ENCODE results near the gene TRIM45. TPM values are rescaled to one million over a fixed set of nuclear protein-coding genes. Genes with fewer than 3 reads are reported as not detected.
"Not testable (repeated sequence)": the region's sequence is repeated elsewhere in the genome, so short reads cannot be mapped to it uniquely, and the experiment has no call there.

TRIM45 gene
- total and polyA plus RNA-seq, 2 of the 13 experiments (the other 11 are each of a cell fraction or from before 2014, with no cell fraction given): 1.9 to 2.3 TPM

DNA sequence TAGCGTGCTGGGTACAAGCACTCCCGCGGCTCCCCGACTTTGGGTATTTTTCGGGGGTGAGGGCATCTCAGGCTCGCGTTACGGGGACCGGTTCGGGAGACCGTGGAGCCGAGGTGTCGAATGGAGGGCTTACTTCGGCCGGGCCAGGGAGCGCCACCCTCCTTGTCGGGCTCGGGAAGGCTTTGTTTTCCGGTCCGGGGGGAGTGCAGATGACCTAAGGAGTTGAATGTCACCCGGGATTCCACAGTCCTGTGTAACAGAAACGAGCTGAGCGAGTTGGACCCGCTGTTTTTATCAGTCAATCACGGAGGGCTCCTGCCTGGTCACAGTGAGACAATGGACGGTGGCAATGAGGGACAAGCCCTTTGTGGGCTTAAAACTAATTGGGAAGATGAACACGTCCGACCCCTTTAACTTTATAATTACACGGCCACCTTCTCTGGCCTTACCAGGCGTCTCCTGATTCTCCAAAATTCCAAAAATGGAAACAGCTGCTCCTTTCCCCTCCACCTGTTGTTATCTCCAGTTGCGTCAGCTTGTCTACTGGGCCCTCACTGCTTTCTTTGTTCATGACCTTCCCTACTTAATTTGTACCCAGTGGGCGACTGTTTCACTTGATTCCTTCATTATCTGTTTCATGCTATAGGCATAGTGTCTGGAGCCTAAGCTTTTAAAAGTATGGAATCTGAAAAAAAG, 929 bp upstream of the TRIM45 start (continued):
- TF ChIP-seq, protein P1, sequence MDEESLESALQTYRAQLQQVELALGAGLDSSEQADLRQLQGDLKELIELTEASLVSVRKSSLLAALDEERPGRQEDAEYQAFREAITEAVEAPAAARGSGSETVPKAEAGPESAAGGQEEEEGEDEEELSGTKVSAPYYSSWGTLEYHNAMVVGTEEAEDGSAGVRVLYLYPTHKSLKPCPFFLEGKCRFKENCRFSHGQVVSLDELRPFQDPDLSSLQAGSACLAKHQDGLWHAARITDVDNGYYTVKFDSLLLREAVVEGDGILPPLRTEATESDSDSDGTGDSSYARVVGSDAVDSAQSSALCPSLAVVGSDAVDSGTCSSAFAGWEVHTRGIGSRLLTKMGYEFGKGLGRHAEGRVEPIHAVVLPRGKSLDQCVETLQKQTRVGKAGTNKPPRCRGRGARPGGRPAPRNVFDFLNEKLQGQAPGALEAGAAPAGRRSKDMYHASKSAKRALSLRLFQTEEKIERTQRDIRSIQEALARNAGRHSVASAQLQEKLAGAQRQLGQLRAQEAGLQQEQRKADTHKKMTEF (CRISPR knock-in tag; IDR thresholded peaks at IDR 0.05): no peak
- TF ChIP-seq ZNF589 (CRISPR knock-in tag; conservative IDR thresholded peaks at IDR 0.05): no peak
- TF ChIP-seq KDM5B (CRISPR knock-in tag; IDR thresholded peaks at IDR 0.05; ENCODE audit: borderline replicate concordance): 0 out of 2 replicates have a peak, but pooled peaks have one; percentile 4
- TF ChIP-seq YY1 (IDR thresholded peaks at IDR 0.05; ENCODE audit: insufficient read depth, insufficient replicate concordance, low read depth, low read length): no peak
- TF ChIP-seq RFXANK (CRISPR knock-in tag; IDR thresholded peaks at IDR 0.05): no peak
- TF ChIP-seq ZNF772 (CRISPR knock-in tag; IDR thresholded peaks at IDR 0.05): 0 out of 2 replicates have a peak, but pooled peaks have one; percentile 4
- no peak for TF ChIP-seq TCF7 (IDR thresholded peaks at IDR 0.05; ENCODE audit: low read depth)

DNA sequence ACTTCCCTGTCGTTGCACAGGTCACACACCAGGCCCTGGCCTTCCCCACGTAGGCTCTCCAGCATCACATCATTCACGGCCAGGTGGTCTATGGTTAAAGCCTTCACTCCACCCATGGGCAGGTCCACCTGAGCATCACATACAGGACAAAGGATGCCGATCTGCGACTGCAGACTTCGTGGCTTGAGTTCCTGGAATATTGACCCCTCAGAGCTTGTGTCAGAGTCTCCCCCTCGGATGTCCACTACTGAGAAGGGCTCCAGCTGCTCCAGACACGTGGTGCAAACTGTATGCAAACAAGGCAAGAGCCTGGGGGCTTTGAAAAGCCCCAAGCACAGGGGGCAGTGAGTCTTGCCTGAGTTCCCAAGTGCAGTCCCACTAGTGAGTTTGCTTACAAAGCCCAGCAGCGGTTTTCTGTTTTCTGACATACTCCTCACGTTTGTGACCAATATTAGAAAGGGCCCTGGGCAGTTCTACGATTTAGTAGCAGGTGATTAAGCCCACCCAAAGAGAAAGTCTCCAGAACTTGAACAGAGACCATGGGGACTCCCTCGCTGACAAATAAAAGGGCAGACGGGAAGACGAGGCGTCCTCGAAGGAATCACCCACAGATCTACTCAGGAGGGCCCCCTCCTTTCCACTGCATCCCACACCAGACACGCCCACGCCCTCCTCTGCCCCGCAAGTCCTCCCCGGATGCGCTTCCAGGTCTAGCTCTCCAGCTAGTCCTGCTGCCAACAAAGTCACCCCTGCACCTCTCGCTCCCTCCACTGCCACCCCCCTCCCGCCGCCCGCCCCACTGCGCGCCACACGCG, 568 bp downstream of the TRIM45 start:
- peak overlapping the region; percentile 47 to 77 (median 71) for H3K4me3 ChIP-seq (replicated peaks in 1 of 3; ENCODE audit: insufficient read depth in 1 of 3, low read depth in 2 of 3, low read length in 3 of 3)
- H3K79me2 ChIP-seq (ENCODE audit: insufficient read depth, low read length): no peaks in the 10 kb centered on the region
- TF ChIP-seq NONO (IDR thresholded peaks at IDR 0.05) (no peak), NONO (CRISPR knock-in tag; conservative IDR thresholded peaks at IDR 0.05) (0 out of 2 replicates have a peak, but pooled peaks have one; percentile 20), ZNF263 (CRISPR knock-in tag; IDR thresholded peaks at IDR 0.05) (peak; percentile 58), ZNF253 (CRISPR knock-in tag; IDR thresholded peaks at IDR 0.05; ENCODE audit: borderline replicate concordance) (no peak), MXI1 (IDR thresholded peaks at IDR 0.05; ENCODE audit: borderline replicate concordance, low read depth, low read length) (0 out of 3 replicates have a peak, but pooled peaks have one; percentile 25), MYNN (CRISPR knock-in tag; IDR thresholded peaks at IDR 0.05; ENCODE audit: low read depth) (no peak)
- H3K9ac ChIP-seq (ENCODE audit: insufficient read depth, low read depth, low read length): peak overlapping the region; percentile 58
- no peaks in the 10 kb centered on the region for H3K9me3 ChIP-seq (ENCODE audit: low read length)
- 6% methylated on average over 21 of the region's 29 CpGs for WGBS (ENCODE audit: low lambda C conversion rate)
- ATAC-seq (peak; percentile 49), FAIRE-seq (no peak), DNase-seq (ENCODE audit: low spot score) (peak; percentile 4)
- CTCF ChIA-PET (ENCODE audit: low intra/inter-chr PET ratio, low total read pairs): no interaction called here
- no peaks in the 10 kb centered on the region for H3K36me3 ChIP-seq (replicated peaks in 1 of 2; ENCODE audit: control insufficient read depth in 1 of 2, insufficient read depth in 2 of 2, low read length in 2 of 2)
- no peaks in the 10 kb centered on the region for H4K20me1 ChIP-seq (ENCODE audit: insufficient read depth, low read length)
- peak overlapping the region; percentile 92 for H3K4me2 ChIP-seq (ENCODE audit: low read depth, low read length)
- POLR2A ChIA-PET: no interaction called here
- peaks cover 19% of the 10 kb centered on the region for H3K4me1 ChIP-seq (ENCODE audit: insufficient read depth, low read length)
- BruUV-seq (replicated peaks): no TSS peak
- peak overlapping the region; percentile 43 for H3K27ac ChIP-seq (ENCODE audit: extremely low read length, insufficient read depth, low read length)
- intact Hi-C loops (cut with micrococcal nuclease; ENCODE audit: unreplicated experiment) (loop anchor here (2.0 to 10.0 kb wide), 3 partner anchors 51 to 244 kb away; partner anchors contain the start of gene MAN1A2), in situ Hi-C loops (cut with HindIII; ENCODE audit: extremely low pct_ligation_motif_present, low pct_unique_long_range_greater_than_20kb) (no loop called here)
- H2AFZ ChIP-seq (ENCODE audit: low read length): no peak overlapping the region
- no peaks in the 10 kb centered on the region; a peak in 1 of 5 replicates for H3K27me3 ChIP-seq (ENCODE audit: control insufficient read depth in 1 of 2, insufficient read depth in 2 of 2, low read length in 2 of 2)

DNA sequence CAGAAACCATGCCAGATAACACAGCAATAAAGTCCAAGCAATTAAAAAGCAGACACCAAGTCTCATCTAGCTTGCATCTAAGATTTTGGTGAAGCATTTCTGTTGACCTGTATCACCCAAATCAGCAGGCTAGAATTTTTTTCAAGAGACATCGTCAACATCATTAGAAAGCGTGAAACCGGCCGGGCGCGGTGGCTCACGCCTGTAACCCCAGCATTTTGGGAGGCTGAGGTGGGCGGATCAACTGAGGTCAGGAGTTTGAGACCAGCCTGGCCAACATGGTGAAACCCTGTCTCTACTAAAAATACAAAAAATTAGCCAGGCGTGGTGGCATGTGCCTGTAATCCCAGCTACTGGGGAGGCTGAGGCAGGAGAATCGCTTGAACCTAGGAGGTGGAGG, 2.4 kb downstream of the TRIM45 start:
- H3K9me3 ChIP-seq (ENCODE audit: low read length); H3K27me3 ChIP-seq (ENCODE audit: control insufficient read depth in 1 of 2, insufficient read depth in 2 of 2, low read length in 2 of 2); in situ Hi-C loops (cut with HindIII; ENCODE audit: extremely low pct_ligation_motif_present, low pct_unique_long_range_greater_than_20kb); ATAC-seq; H3K4me3 ChIP-seq (replicated peaks in 1 of 3; ENCODE audit: insufficient read depth in 1 of 3, low read depth in 2 of 3, low read length in 3 of 3); CTCF ChIA-PET (ENCODE audit: low intra/inter-chr PET ratio, low total read pairs); H3K79me2 ChIP-seq (ENCODE audit: insufficient read depth, low read length); H3K9ac ChIP-seq (ENCODE audit: insufficient read depth, low read depth, low read length); BruUV-seq (replicated peaks); FAIRE-seq; H4K20me1 ChIP-seq (ENCODE audit: insufficient read depth, low read length); H2AFZ ChIP-seq (ENCODE audit: low read length); H3K36me3 ChIP-seq (replicated peaks in 1 of 2; ENCODE audit: control insufficient read depth in 1 of 2, insufficient read depth in 2 of 2, low read length in 2 of 2); DNase-seq (ENCODE audit: low spot score); H3K4me2 ChIP-seq (ENCODE audit: low read depth, low read length); POLR2A ChIA-PET; H3K27ac ChIP-seq (ENCODE audit: extremely low read length, insufficient read depth, low read length); intact Hi-C loops (cut with micrococcal nuclease; ENCODE audit: unreplicated experiment): not testable (repeated sequence)
- peaks cover 19% of the 10 kb centered on the region for H3K4me1 ChIP-seq (ENCODE audit: insufficient read depth, low read length)
- WGBS (ENCODE audit: low lambda C conversion rate): 98% methylated on average over 10 of the region's 10 CpGs

All from HepG2 (cell line).